ENCODE measurements around the gene PLEKHA4.
"Not testable (repeated sequence)": the region's sequence is repeated elsewhere in the genome, so short reads cannot be mapped to it uniquely, and the experiment has no call there.

Gene PLEKHA4

DNA sequence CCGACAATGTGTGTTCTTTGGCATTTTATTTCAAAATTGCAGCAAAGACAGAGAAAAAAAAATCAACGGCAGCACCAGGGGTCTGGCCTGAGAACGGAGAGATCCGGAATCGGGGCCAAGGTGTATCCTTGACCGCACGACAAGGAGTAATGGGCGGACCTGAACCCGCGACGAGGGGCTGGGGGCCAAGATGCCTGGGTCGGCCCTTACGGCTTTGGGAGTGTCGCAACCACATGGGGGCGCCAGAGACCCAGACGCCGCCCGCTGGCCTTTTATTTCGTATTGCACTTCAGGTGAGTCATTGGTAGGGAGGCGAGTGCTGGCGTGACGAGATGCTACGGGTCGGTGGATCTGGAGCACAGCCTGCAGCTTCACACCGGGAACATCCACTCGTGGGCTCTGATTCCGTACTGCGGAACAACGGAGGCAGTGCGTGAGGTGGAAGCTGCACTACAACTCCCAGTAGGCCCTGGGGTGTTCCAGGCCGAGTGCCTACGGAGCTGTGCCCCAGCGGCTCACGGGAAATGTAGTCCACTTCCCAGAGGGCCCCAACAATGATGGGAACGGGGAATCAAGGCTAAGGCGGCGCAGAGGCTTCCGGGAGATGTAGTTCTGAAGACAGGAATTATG, 73.2 kb downstream of the PLEKHA4 start:
- peak; percentile 84 for DNase-seq

DNA sequence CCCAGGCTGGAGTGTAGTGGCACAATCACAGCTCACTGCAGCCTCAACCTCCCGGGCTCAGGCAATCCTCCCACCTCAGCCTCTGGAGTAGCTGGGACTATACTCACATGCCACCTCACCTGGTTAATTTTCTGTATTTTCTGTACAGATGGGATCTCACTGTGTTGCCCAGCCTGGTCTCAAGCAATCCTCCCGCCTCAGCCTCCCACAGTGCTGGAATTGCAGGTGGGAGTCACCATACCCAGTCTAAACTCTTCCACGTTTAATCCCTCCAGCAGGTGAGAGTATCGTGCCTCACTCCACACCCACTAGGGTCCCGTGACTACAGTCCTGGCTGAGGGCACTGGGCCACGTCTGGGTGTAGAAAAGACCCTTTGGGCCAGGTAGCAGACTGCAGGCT, 74.1 kb downstream of the PLEKHA4 start:
- no peak for DNase-seq

DNA sequence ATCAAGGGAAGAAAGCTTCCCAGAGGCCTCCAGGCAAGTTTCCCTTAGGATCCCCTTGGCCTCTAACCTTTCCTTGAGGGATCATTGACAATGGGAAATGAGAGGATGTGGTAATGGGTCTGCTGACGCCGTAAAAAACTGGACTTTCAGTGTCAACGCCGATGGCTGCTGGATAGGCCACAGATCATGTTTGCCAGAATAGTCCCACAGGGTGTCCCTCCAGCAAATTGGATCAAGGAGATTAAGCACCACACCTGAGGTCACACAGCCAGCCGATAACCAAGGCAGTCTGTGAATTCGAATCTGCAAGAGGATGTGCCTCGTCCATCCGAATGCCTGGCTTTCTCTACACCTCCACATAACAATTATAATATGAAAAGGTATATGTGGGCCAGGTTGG, 75.1 kb downstream of the PLEKHA4 start:
- DNase-seq, result no peak

DNA sequence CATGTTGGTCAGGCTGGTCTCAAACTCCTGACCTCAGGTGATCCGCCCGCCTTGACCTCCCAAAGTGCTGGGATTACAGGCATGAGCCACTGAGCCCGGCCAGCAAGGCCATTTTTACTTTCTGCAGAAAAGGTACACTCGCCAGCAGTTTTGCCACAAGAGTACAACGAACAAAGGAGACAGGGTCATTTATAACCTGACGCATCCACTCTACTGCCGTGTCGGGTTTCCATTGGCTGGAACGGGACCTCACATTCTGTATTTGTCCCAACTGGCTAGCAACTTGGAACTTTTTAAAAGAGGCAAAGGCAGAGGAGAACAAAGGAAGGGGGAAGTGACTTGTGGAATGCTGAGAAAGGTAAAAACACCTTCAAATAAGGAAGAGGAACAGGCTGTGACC, 81.1 kb downstream of the PLEKHA4 start:
- DNase-seq, result not testable (repeated sequence)
